Measurements from ENCODE around the gene TTC22. TPM values are rescaled to one million over a fixed set of nuclear protein-coding genes. Genes with fewer than 3 reads are reported as not detected.

The TTC22 gene
- 8.8 and 9.9 TPM in 2 replicates for total RNA-seq (2022)
- percentile 60 among the genes with signal in this experiment for Bru-seq, nascent RNA
- percentile 60 among the genes with signal in this experiment for BruChase-seq, experiment 1, labeled RNA remaining after a 2-hour chase
- percentile 53 among the genes with signal in this experiment for BruChase-seq, experiment 2, labeled RNA remaining after a 6-hour chase
- long read RNA-seq, transcript TTC22-202 (7 exons, 3,345 nt), result major isoform, 13 of 20 reads
- long read RNA-seq, partial matches to known transcripts, result 3 of 20 reads
- long read RNA-seq, other reads (novel, unspliced or antisense), result 4 of 20 reads

- Mint-ChIP-seq H3K4me1 (ENCODE audit: low read depth, unreplicated experiment) (peaks cover 31% of the 10 kb centered on the region), H3K4me3 (ENCODE audit: unreplicated experiment) (peak within 1 kb of the TSS; percentile 88), H3K36me3 (ENCODE audit: insufficient read depth, unreplicated experiment) (peaks cover 11% of the 10 kb centered on the region), H3K27ac (ENCODE audit: unreplicated experiment) (peak within 1 kb of the TSS; percentile 37), H3K27me3 (ENCODE audit: insufficient read depth, unreplicated experiment) (no peaks in the 10 kb centered on the region), H3K9me3 (ENCODE audit: unreplicated experiment) (no peaks in the 10 kb centered on the region)
- Histone ChIP-seq H3K4me3 (ENCODE audit: low read depth, low read length) (peak within 1 kb of the TSS; percentile 66), H3K27me3 (replicated peaks; ENCODE audit: control insufficient read depth, insufficient read depth, low read length) (no peaks in the 10 kb centered on the region), H3K36me3 (ENCODE audit: control insufficient read depth, insufficient read depth, low read length) (no peaks in the 10 kb centered on the region), H3K9me3 (no peaks in the 10 kb centered on the region), H3K4me1 (peaks cover 9% of the 10 kb centered on the region; the same call in 1 of the 2 replicates)
- BruUV-seq (replicated peaks), result no TSS peak
- peak; percentile 79 to 85 for DNase-seq
- TF ChIP-seq CTCF (IDR thresholded peaks at IDR 0.05; ENCODE audit: insufficient read depth in 1 of 2, low read depth in 1 of 2, low read length in 1 of 2, severe bottlenecking in 1 of 2, unreplicated experiment in 1 of 2), result peak; percentile 29 to 61
- CTCF ChIA-PET, result interaction anchor here (0.5 to 1.7 kb wide), 24 partner anchors 8 to 855 kb away, joined by 3 to 18 read pairs (median 4); partner anchors contain the start of genes IFT25, LRRC42, PARS2 and TTC4
- intact Hi-C loops (cut with micrococcal nuclease; ENCODE audit: unreplicated experiment), result loop anchor here (2.0 kb wide), 2 partner anchors 36 to 128 kb away; partner anchors contain the start of gene PARS2
- POLR2A ChIA-PET, result interaction anchor here (0.6 to 0.7 kb wide), 3 partner anchors 34 to 312 kb away, joined by 3 to 8 read pairs (median 3); partner anchors contain the start of gene TTC4
Observed at GRCh38 chr1:54800899-54801759, at the start of gene TTC22. Gene TTC22, minus strand, starts transcription at chr1:54801323. Its CDS starts 160 bp downstream, at chr1:54801163.

- no peak for TF ChIP-seq CTCF (IDR thresholded peaks at IDR 0.05; ENCODE audit: insufficient read depth in 1 of 2, low read depth in 1 of 2, low read length in 1 of 2, severe bottlenecking in 1 of 2, unreplicated experiment in 1 of 2)
- Histone ChIP-seq H3K36me3 (ENCODE audit: control insufficient read depth, insufficient read depth, low read length) (peaks cover 7% of the 10 kb centered on the region), H3K4me3 (ENCODE audit: low read depth, low read length) (no peak overlapping the region), H3K9me3 (no peaks in the 10 kb centered on the region), H3K27me3 (replicated peaks; ENCODE audit: control insufficient read depth, insufficient read depth, low read length) (no peaks in the 10 kb centered on the region), H3K4me1 (no peaks in the 10 kb centered on the region)
- peaks cover 86% of the 10 kb centered on the region for H3K36me3 Mint-ChIP-seq (ENCODE audit: insufficient read depth, unreplicated experiment)
- H3K27me3 Mint-ChIP-seq (ENCODE audit: insufficient read depth, unreplicated experiment), result no peaks in the 10 kb centered on the region
- H3K4me3 Mint-ChIP-seq (ENCODE audit: unreplicated experiment), result no peak overlapping the region
- ChIA-PET POLR2A (no interaction called here), CTCF (no interaction called here)
- H3K9me3 Mint-ChIP-seq (ENCODE audit: unreplicated experiment), result no peaks in the 10 kb centered on the region
- H3K4me1 Mint-ChIP-seq (ENCODE audit: low read depth, unreplicated experiment), result no peaks in the 10 kb centered on the region
- H3K27ac Mint-ChIP-seq (ENCODE audit: unreplicated experiment), result no peak overlapping the region
- BruUV-seq (replicated peaks), result no TSS peak
- intact Hi-C loops (cut with micrococcal nuclease; ENCODE audit: unreplicated experiment), result no loop called here
- no peak for DNase-seq
Observed at GRCh38 chr1:54850737-54851136, 49.6 kb upstream of the TTC22 start.

GRCh38 chr1:54850069-54850730 is 49.1 kb upstream of the TTC22 start:
- ChIA-PET POLR2A (no interaction called here), CTCF (no interaction called here)
- Mint-ChIP-seq H3K4me3 (ENCODE audit: unreplicated experiment) (no peak overlapping the region), H3K27ac (ENCODE audit: unreplicated experiment) (no peak overlapping the region), H3K36me3 (ENCODE audit: insufficient read depth, unreplicated experiment) (peaks cover 81% of the 10 kb centered on the region), H3K9me3 (ENCODE audit: unreplicated experiment) (no peaks in the 10 kb centered on the region), H3K4me1 (ENCODE audit: low read depth, unreplicated experiment) (no peaks in the 10 kb centered on the region), H3K27me3 (ENCODE audit: insufficient read depth, unreplicated experiment) (no peaks in the 10 kb centered on the region)
- no TSS peak for BruUV-seq (replicated peaks)
- Histone ChIP-seq H3K27me3 (replicated peaks; ENCODE audit: control insufficient read depth, insufficient read depth, low read length) (no peaks in the 10 kb centered on the region), H3K4me1 (no peaks in the 10 kb centered on the region), H3K9me3 (no peaks in the 10 kb centered on the region), H3K36me3 (ENCODE audit: control insufficient read depth, insufficient read depth, low read length) (peaks cover 5% of the 10 kb centered on the region), H3K4me3 (ENCODE audit: low read depth, low read length) (no peak overlapping the region)
- no peak for TF ChIP-seq CTCF (IDR thresholded peaks at IDR 0.05; ENCODE audit: insufficient read depth in 1 of 2, low read depth in 1 of 2, low read length in 1 of 2, severe bottlenecking in 1 of 2, unreplicated experiment in 1 of 2)
- DNase-seq, result no peak
- intact Hi-C loops (cut with micrococcal nuclease; ENCODE audit: unreplicated experiment), result no loop called here
